NCI-H1092 (cell line): ENCODE measurements around the gene CLDN11.

Source experiments
- DNase-seq: peaks from one replicate; lab custom pipeline; 2025; lab: John Stamatoyannopoulos, UW

The CLDN11 gene

DNA sequence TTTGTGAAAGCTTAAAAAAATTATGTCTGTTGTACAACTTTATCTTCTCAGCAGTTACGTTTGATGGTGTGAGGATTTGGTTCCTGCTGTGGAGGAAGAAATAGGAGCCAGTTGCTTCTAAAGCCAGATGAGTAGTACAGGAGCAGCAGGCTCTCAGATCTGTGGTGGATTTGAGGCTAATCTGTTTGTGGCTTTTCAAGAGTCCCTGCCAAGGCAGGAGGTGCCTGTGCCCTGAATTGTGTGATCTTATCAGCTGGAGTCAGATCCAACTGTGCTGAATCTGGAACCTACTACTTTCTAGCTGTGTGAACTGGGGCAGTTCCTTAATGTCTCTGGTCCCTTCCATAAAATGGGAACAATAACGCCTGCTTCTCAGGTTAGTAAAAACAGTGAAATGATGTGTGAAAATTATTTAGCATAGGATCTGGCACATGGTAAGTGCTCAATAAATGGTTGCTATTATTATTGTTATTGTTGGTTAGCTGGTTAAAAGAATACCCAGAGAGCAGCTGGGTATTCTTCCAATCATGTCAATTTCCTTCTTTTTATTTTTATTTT is 7.7 kb downstream of the CLDN11 start:
- DNase-seq, result no peak

- DNase-seq, result no peak
These were observed 9.4 kb downstream of the CLDN11 start for GRCh38 chr3:170428095-170428494.

DNA sequence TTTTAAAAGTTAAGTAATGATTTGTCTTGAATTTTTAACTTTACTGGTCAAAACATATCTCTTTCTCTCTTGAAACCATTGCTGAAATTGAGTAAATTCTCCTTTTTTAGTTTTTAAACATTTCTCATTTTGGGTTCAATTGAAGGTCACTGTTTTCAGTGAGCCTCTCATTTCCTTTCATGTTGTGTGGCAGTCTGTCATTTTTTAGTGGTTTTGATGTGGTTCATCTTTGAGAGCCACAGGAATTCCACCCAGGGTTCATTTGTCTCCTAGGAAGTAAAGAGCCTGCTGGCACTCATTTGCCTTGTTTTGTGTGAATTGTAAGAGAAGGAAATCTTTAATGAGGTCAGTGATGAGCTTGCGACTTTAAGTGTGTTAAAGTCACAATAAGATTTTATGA is 10.4 kb downstream of the CLDN11 start:
- no peak for DNase-seq

GRCh38 chr3:170431054-170431453 is 12.4 kb downstream of the CLDN11 start:
- no peak for DNase-seq

DNA sequence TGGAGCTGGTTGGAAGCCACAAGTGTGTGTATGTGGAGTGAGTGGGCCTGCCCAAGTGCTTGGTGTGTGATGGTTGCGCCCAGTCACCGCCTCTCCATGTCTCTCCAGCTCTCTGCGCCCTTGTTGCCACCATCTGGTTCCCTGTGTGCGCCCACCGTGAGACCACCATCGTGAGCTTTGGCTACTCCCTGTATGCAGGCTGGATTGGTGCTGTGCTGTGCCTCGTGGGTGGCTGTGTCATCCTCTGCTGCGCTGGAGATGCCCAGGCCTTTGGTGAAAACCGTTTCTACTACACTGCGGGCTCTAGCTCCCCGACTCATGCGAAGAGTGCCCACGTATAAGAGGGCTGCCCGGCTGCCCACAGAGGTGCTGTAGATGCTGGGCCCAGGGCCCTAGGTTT is 13.7 kb downstream of the CLDN11 start:
- DNase-seq, result no peak

DNA sequence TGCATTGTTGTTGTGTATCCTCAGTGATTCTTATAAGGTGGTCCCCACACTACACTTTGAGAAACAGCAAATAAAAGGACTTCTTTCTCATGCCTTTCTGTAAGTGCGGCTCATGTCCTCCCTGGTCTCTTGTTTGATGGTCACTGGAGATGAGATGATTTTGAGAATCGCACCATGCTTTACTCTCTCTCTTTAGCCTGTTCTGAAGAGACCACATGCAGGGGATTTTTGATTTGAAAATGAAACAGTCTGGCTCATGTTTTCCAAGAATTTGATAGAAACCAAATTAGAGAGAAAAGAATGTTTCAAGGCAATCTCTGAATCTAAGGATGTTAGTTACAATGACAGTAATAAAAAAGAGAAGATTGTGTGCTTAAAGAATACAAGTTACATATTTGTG is 18.0 kb downstream of the CLDN11 start:
- DNase-seq, result no peak

- DNase-seq, result no peak
These were observed 18.5 kb downstream of the CLDN11 start for GRCh38 chr3:170437176-170437575.

DNA sequence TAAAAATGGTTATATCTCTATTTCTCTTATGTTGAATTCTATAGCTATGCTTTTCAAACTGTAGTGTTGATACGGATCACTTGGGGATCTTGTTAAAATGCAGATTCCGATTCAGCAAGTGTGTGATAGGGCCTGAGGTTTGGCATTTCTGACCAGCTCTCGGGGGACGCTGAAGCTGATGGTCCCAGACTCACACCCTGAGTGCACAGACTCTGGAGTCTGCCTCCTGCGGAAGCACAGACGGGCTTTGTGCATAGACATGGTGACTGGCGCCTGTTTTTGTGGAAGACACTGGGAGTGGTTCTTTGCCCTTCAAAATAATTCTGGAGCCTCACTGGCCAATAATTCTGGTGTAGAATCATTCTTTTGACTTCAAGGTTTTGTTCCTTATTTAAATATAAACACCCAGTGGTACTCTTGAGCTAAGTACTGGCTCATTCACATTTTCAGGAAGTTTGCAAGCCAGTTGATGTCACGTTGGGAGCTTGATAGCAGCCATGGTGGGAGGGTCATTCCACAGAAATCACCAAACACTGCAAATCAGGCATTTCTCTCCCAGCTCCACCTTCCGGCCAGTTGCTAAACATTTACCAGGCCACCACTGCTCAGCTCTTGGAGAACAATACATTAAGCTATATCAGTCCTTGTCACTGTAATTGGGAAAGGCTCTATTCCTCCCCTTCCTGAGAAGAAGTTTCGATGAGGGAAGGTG is 19.2 kb downstream of the CLDN11 start:
- no peak for DNase-seq

GRCh38 chr3:170438836-170439235 is 20.2 kb downstream of the CLDN11 start:
- DNase-seq, result no peak

GRCh38 chr3:170440344-170440743 is 21.7 kb downstream of the CLDN11 start:
- no peak for DNase-seq

GRCh38 chr3:170441412-170441811 is 22.7 kb downstream of the CLDN11 start:
- no peak for DNase-seq

DNA sequence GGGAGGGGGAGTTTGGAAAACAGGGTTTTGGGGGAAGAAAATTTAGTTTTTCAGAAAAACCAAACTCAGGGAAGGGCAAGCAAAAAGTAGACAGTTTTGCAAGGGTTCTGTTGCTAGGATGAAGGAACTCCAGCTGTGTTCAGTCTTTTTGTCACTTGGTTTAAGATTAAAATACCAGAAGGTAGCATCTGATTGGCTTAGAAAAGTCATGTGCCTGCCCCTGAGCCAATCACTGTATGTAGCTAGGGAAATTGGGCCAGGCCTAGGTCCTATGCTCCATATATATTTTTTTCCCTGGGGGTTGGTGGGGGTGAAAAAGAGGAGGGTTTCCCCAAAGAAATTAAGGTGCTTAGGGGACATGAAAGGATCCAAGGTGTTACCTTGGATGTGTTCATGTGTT is 24.3 kb downstream of the CLDN11 start:
- DNase-seq, result no peak

- DNase-seq, result no peak
These were observed 24.8 kb downstream of the CLDN11 start for GRCh38 chr3:170443457-170443856.

GRCh38 chr3:170448584-170448983 is 29.9 kb downstream of the CLDN11 start:
- DNase-seq, result no peak

DNA sequence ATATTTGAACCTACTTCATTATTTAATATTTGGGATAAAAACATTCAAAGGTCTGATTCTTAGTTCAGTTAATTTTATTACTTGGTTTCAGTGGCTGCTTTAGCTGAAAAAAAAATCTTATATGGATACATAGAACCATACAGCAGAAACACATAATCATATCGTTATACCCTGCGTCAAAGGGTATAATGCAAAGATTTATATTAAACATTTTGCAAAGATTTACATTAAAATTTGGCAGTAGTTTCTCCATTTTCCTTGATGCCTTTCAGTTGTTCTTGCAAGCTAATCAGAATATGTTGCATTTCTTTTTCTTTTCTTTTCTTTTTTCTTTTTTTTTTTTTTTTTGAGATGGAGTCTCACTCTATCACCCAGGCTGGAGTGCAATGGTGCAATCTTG is 31.4 kb downstream of the CLDN11 start:
- no peak for DNase-seq

GRCh38 chr3:170454509-170454908 is 35.8 kb downstream of the CLDN11 start:
- DNase-seq, result no peak

- DNase-seq, result no peak
These were observed 39.6 kb downstream of the CLDN11 start for GRCh38 chr3:170458285-170458684.

GRCh38 chr3:170463011-170463410 is 44.3 kb downstream of the CLDN11 start:
- DNase-seq, result no peak

DNA sequence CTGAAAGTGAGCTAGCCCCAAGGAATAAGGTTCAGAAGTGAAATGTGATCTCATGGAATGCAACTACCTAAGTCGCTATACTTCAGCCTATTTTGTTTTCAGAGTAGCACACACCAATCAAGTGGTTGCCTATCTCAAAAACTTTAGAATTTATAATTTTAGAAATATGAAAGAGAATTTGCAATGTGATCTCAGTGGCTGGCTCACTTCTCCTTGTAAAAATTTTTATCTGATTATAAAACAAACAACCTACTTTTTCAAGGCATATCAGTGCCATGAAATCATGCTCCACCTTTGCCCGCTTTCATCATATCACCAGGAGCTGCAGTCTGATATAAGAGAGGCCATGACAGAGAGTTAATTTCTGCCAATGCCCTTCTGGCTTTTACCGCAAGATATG is 47.3 kb downstream of the CLDN11 start:
- DNase-seq, result no peak

- peak; percentile 82 for DNase-seq
These were observed 48.3 kb downstream of the CLDN11 start for GRCh38 chr3:170467007-170467406.

GRCh38 chr3:170467571-170468147 is 49.0 kb downstream of the CLDN11 start:
- peak; percentile 43 for DNase-seq

GRCh38 chr3:170469151-170470062 is 50.7 kb downstream of the CLDN11 start:
- DNase-seq, result peak; percentile 44
